Breast epithelium (tissue), 3 donors: ENCODE data around the gene PWWP2B.

Experiments
- CTCF ChIP-seq, 3 donors: fragments of 450-650 bp; IDR thresholded peaks; one replicate each; pipeline ENCODE4 v1.5.1; 2016 to 2017; ENCODE audit warnings: antibody characterized with exemption in 3 of 3, mild to moderate bottlenecking in 3 of 3, moderate library complexity in 3 of 3
- POLR2A ChIP-seq: fragments of 450-650 bp; IDR thresholded peaks from one replicate; pipeline ENCODE4 v1.6.1; 2016; ENCODE audit warnings: antibody characterized with exemption, mild to moderate bottlenecking, moderate library complexity
- POLR2AphosphoS5 ChIP-seq, 3 donors: sonication (generic); formaldehyde crosslinking; IDR thresholded peaks; one replicate each; pipeline ENCODE4 v1.6.1; 2017; ENCODE audit warnings: antibody characterized with exemption in 3 of 3

GRCh38 chr10:132455986-132456847 is 59.2 kb downstream of the PWWP2B start:
- no peak for TF ChIP-seq CTCF (IDR thresholded peaks at IDR 0.05)
- no peak for TF ChIP-seq POLR2A
- TF ChIP-seq POLR2AphosphoS5 (IDR thresholded peaks at IDR 0.05), result no peak
